OCI-M2 (cell line): ENCODE measurements around the gene CCND2.

Source experiments
- DNase-seq: peaks from one replicate; lab custom pipeline; 2025; ENCODE audit not compliant: unreplicated experiment; lab: John Stamatoyannopoulos, UW

Gene CCND2

DNA sequence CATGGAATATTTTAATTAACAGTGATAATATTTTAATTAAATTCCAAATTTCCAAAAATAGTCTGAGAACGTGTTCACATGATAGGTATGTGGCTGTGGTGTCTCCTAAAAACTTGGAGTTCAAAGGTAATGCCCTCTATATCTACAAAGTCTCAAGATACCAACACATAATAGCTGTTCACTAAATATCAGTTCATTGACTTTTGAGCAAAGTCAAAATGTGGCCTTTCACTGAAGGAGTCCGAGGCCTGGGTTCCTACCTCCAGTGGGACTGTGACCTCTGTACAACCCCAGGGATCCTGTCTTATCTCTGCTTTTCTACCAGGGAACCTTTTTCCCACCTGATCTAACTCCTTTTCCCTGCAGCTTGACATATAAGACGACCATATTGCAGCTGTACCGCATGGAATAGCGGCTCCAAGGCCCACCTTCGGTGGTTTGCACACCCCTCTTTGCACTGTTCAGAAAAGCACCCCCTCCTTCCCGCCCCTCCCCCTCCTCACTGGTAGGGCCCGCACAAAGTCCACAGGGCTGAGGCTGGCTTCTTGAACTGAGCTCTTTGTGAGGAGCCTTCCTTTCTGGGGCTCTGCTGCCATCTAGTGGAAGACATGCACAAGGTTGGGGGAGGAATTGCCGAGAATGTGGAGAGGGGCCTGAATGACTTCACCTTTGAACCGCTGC lies 3.1 kb downstream of the CCND2 start:
- DNase-seq, result no peak

DNA sequence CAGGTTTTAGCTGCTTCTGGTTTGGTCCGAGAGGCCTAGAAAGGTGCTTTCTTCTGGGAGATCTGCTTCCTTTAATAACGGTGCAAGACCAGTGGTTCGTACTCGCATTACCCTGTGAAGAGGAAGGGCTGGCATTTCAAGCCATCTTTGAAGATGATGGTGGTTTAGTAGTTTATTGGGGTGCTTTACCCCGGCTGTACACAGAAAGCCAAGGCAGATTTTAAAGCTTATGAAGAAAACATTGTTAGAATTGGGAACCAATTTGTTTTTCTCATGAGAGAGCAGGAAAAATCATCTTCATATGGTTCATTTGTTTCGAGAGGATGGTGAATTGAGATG lies 3.6 kb downstream of the CCND2 start:
- DNase-seq, result no peak

- DNase-seq, result no peak
Observed at GRCh38 chr12:4277857-4278256, 4.3 kb downstream of the CCND2 start.

GRCh38 chr12:4278329-4279197 lies 5.0 kb downstream of the CCND2 start:
- DNase-seq, result no peak

DNA sequence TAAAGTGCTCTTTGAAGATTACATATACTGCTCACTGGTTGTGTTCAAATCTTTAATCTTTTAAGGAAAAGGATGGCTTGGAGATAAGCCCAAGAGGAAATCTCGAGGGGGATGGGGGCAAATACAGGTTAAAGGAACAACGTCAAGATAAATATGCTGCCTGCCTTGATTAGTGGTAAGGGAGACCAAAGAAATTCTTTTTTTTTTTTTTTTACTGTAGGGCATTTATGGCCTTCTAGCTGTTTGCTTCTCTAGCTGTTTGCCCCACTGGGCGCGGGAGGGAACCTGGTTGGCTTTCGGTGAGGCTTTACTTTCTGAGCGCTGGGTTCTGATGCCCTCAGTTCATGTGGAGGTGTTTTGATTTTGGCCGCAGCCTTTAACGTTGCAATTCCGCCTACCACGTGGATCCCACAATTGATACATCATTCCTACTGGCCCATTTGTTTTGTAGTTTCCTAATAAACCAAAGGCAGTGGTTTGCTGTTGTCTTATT lies 5.7 kb downstream of the CCND2 start:
- DNase-seq, result no peak

- no peak for DNase-seq
Observed at GRCh38 chr12:4280351-4281163, 7.0 kb downstream of the CCND2 start.

- no peak for DNase-seq
Observed at GRCh38 chr12:4281173-4281654, 7.7 kb downstream of the CCND2 start.

GRCh38 chr12:4282103-4282891 lies 8.7 kb downstream of the CCND2 start:
- DNase-seq, result no peak

DNA sequence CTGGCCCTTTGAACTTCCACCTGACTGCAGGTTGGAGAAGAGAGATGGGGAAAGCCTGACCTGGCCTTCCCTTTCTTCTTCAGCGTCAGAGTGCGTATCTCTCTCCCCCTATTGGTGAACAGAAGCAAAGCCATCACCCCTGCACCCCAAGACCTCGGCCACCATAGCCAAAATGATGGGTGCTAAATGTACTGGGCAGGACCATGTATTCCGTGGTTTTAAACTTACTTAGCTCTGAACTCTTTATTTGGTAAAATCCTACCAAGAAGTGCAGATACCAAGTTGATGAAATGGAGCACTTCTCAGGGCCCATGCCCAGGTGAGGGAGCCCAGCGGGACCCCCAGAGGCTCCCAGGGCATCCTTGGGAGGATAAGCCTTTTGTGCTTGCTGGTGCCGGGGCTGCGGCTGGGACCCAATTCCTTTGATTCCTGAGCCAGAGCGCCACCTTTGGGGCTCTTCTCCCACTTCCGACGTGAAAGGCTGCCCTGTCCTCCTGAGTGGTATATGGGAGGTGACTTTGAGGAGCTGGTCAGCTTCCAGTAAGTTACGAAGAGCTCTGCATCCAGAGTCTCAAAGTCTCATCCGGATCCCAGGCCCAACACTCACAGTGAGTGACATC lies 9.4 kb downstream of the CCND2 start:
- no peak for DNase-seq

DNA sequence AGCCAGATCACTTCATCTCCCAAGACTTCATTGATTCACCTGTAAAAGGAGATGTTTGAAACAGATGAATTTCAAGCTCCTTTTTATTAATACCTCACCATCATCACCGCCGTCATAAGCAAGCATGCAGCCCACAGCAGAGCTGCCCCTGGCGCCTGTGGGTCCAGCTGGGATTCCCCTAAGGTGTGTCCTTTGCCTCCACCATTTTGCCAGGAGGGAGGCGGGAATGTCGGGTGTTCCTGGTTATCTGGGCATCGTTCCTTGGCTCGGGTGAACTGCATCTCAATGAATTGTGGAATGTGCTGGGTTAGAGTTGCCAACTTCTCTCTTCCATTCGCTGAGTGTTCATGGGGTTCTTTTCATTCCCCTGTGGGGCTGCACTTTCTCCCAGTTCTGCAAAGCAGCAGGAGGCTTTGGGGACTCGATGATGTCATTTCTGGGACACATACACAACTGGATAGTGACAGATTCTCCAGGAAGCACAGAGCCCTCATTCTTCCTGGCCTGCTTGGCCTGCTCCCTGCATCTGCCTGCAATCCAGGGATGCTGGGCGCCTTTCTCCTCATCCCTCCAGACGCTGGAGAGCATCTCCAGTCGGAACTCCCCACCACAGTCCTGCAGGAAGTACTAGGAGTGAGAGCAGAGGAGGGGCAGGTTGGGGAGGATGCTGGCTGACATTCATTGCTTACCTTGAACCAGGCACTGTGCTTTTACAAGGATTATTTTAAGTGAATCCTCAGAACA lies 10.1 kb downstream of the CCND2 start:
- DNase-seq, result no peak

DNA sequence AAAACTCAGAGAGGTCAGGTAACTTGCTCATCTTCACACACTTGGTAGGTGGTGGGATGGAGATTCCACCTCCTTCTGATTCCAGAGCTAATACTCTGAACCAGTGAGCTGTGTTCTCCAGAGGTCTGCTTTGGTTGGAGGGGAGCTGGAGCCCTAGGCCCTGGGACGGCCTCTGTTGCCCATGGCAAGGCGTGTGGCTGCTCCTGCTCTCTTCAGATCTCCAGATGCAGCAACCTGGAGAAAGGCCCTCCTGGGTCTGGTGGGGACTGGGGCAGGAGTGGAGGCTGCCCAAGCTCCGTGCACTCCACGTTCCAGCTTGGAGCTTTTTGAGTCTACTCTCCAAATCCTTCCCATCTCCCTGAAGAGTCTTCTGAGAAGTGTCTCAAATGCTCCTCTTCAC lies 10.7 kb downstream of the CCND2 start:
- DNase-seq, result no peak

- DNase-seq, result no peak
Observed at GRCh38 chr12:4285070-4285469, 11.5 kb downstream of the CCND2 start.

DNA sequence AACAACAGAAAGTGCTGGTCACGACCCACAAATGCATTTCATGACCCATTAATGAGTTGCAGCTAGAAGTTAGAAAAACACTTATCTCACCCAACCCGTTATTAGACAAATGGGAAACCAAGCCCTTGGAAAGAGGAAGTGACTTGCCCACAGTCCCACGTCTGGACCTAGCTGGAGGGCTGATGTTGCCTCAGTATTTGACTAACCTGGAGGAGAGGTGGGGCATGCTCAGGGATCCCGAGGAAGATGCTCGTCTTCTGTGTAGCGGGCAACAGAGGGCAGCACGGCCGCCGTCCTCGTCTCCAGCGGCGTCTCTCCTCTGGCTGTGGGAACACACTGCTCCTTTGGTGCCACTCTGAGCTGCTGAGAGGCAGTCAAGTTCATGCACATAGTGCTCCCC lies 12.7 kb downstream of the CCND2 start:
- no peak for DNase-seq

GRCh38 chr12:4286771-4287317 lies 13.3 kb downstream of the CCND2 start:
- no peak for DNase-seq

- no peak for DNase-seq
Observed at GRCh38 chr12:4287325-4288211, 14.0 kb downstream of the CCND2 start.

DNA sequence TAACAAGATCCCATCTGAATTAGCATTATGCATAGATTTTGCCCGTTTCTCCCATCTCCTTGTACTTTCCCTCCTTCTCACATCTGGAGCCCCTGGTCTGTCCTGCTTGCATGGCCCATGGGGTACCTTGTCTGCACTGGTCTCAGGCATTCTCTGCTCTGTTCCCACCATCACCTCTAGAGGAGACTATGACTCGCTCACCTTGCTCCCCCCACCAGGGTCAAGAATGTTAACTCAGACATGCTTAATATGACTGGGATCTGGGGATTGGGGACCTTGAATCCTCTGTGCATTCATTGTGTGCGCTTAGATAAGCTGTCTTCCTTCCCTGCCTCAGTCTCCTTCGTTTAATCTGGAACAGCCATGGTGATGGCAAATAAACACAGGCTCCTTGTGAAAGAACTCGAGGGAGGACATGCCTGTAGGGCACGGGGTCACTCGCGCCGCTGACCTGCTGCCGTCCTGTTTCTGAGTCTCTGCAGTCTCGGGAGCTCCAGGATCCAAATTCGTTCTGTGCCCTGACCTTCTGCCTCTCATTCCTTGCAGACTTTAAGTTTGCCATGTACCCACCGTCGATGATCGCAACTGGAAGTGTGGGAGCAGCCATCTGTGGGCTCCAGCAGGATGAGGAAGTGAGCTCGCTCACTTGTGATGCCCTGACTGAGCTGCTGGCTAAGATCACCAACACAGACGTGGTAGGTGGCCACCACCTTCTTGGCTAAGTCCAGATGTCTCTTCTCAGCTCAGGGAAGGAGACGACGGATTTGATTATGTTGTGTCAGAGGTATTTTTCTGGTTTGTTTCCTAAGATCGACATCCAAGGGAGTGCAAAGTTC lies 15.0 kb downstream of the CCND2 start:
- DNase-seq, result no peak

GRCh38 chr12:4289231-4289878 lies 15.8 kb downstream of the CCND2 start:
- no peak for DNase-seq
